CD4-positive, CD25-positive, alpha-beta regulatory T cell (primary cell): ENCODE results near the gene MUC6. TPM values are rescaled to one million over a fixed set of nuclear protein-coding genes. Genes with fewer than 3 reads are reported as not detected.

Source experiments
- ATAC-seq, 2 donors: fragments of 150-1000 bp; cut with Tn5 transposase; one replicate each; pipeline ENCODE4 v1.10.0; 2021; ENCODE audit warnings: low read depth in 2 of 2, moderate number of reproducible peaks in 2 of 2, moderate library complexity in 1 of 2
- DNase-seq, 3 donors: peaks; one replicate each; pipeline versions ENCODE4 v3.0.0 to v3.0.0-alpha.2; 2012 to 2022; ENCODE audit warnings: mixed read lengths in 1 of 3
- H3K27ac ChIP-seq: one replicate; pipeline ENCODE4 v1.7.0; 2013; ENCODE audit warnings: mild to moderate bottlenecking, low read length; ENCODE audit not compliant: insufficient read depth, poor library complexity, severe bottlenecking
- H3K27me3 ChIP-seq: one replicate; pipeline ENCODE4 v1.7.0; 2013; ENCODE audit warnings: low read length; ENCODE audit not compliant: control insufficient read depth, insufficient read depth
- H3K36me3 ChIP-seq: one replicate; pipeline ENCODE4 v1.7.0; 2013; ENCODE audit warnings: mild to moderate bottlenecking, low read length, moderate library complexity; ENCODE audit not compliant: control insufficient read depth, insufficient read depth
- H3K4me1 ChIP-seq: 2 replicates; pipeline ENCODE4 v1.7.0; 2013; ENCODE audit warnings: mild to moderate bottlenecking, low read length; ENCODE audit not compliant: insufficient read depth, control insufficient read depth, poor library complexity, severe bottlenecking
- H3K4me3 ChIP-seq: one replicate; pipeline ENCODE4 v1.7.0; 2013; ENCODE audit warnings: low read depth, mild to moderate bottlenecking, low read length, moderate library complexity
- H3K9me3 ChIP-seq, 2 experiments: 1 replicate in 1 of 2; 2 replicates in 1 of 2; pipeline ENCODE4 v1.7.0; 2013; ENCODE audit warnings: low read length in 2 of 2, mild to moderate bottlenecking in 1 of 2, moderate library complexity in 1 of 2; ENCODE audit not compliant: control insufficient read depth in 2 of 2
- H3K27ac Mint-ChIP-seq, 3 donors: one replicate each; pipeline ENCODE4 v1.8.0; 2020 to 2022; ENCODE audit warnings: mild to moderate bottlenecking in 3 of 3, mixed read lengths in 3 of 3, moderate library complexity in 2 of 3
- H3K27me3 Mint-ChIP-seq: one replicate; pipeline ENCODE4 v1.8.0; 2022; ENCODE audit warnings: mild to moderate bottlenecking, mixed read lengths
- H3K36me3 Mint-ChIP-seq: one replicate; pipeline ENCODE4 v1.8.0; 2020; ENCODE audit warnings: mixed read lengths
- H3K4me1 Mint-ChIP-seq, 4 donors: one replicate each; pipeline ENCODE4 v1.8.0; 2020 to 2022; ENCODE audit warnings: mixed read lengths in 4 of 4, mild to moderate bottlenecking in 1 of 4
- H3K4me3 Mint-ChIP-seq, 4 donors: one replicate each; pipeline ENCODE4 v1.8.0; 2020 to 2022; ENCODE audit warnings: mild to moderate bottlenecking in 4 of 4, mixed read lengths in 4 of 4, moderate library complexity in 3 of 4
- H3K9me3 Mint-ChIP-seq, 7 donors: one replicate each; pipeline ENCODE4 v1.8.0; 2020 to 2022; ENCODE audit warnings: mixed read lengths in 7 of 7, mild to moderate bottlenecking in 3 of 7, moderate library complexity in 2 of 7
- polyA plus RNA-seq, 4 donors: library from polyadenylated mRNA; unstranded; fragments of 300-500 nt; fragmentation: Illumina TruSeq; gene quantifications; one replicate each; pipeline ENCODE4 v1.2.3, GENCODE V29; 2021
- total RNA-seq: library from RNA; stranded (reverse); gene quantifications from one replicate; pipeline ENCODE4 v1.2.3, GENCODE V29; 2022

The MUC6 gene
- total and polyA plus RNA-seq, 5 donors from 2014 or later, result 0.23 TPM; not detected in 4

DNA sequence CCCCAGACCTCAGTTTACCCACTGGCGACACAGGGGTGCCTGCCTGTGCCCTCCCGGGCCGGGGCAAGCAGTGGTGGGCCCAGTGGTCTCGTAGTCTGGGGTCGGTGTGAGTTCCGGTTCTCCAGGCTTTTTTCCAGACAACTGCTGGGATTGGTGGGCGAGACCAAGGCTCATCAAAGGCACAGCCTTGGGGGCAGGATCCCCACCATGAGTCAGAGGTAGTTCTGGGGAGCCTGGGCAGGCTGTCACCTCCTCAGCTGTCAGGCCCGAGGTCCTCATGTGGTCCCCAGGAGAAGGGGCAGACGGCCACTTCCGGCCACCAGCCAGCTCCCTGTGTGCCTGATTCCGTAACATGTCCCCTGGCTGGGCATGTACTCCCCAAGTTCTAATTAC lies 37.3 kb upstream of the MUC6 start:
- Histone ChIP-seq H3K36me3 (no peaks in the 10 kb centered on the region), H3K27me3 (no peaks in the 10 kb centered on the region), H3K9me3 (no peaks in the 10 kb centered on the region), H3K4me1 (no peaks in the 10 kb centered on the region), H3K4me3 (no peak overlapping the region), H3K27ac (no peak overlapping the region)
- no peak overlapping the region for H3K4me3 Mint-ChIP-seq
- no peaks in the 10 kb centered on the region for H3K27me3 Mint-ChIP-seq
- no peak for DNase-seq
- H3K4me1 Mint-ChIP-seq, result no peaks in the 10 kb centered on the region
- no peaks in the 10 kb centered on the region for H3K9me3 Mint-ChIP-seq
- H3K27ac Mint-ChIP-seq, result no peak overlapping the region
- no peaks in the 10 kb centered on the region for H3K36me3 Mint-ChIP-seq
- no peak for ATAC-seq

GRCh38 chr11:1073261-1073724 lies 36.8 kb upstream of the MUC6 start:
- Mint-ChIP-seq H3K4me3 (no peak overlapping the region), H3K27me3 (no peaks in the 10 kb centered on the region), H3K36me3 (no peaks in the 10 kb centered on the region), H3K4me1 (no peaks in the 10 kb centered on the region), H3K27ac (no peak overlapping the region), H3K9me3 (no peaks in the 10 kb centered on the region)
- Histone ChIP-seq H3K4me3 (no peak overlapping the region), H3K27me3 (no peaks in the 10 kb centered on the region), H3K27ac (no peak overlapping the region), H3K9me3 (no peaks in the 10 kb centered on the region), H3K36me3 (no peaks in the 10 kb centered on the region), H3K4me1 (no peaks in the 10 kb centered on the region)
- DNase-seq (no peak), ATAC-seq (no peak)

GRCh38 chr11:1072821-1073231 lies 36.3 kb upstream of the MUC6 start:
- Mint-ChIP-seq H3K4me3 (no peak overlapping the region), H3K4me1 (no peaks in the 10 kb centered on the region), H3K9me3 (no peaks in the 10 kb centered on the region), H3K27ac (no peak overlapping the region), H3K36me3 (no peaks in the 10 kb centered on the region), H3K27me3 (no peaks in the 10 kb centered on the region)
- H3K36me3 ChIP-seq, result no peaks in the 10 kb centered on the region
- H3K27me3 ChIP-seq, result no peaks in the 10 kb centered on the region
- no peaks in the 10 kb centered on the region for H3K4me1 ChIP-seq
- no peak for DNase-seq
- H3K9me3 ChIP-seq, result no peaks in the 10 kb centered on the region
- no peak overlapping the region for H3K4me3 ChIP-seq
- no peak overlapping the region for H3K27ac ChIP-seq
- no peak for ATAC-seq

DNA sequence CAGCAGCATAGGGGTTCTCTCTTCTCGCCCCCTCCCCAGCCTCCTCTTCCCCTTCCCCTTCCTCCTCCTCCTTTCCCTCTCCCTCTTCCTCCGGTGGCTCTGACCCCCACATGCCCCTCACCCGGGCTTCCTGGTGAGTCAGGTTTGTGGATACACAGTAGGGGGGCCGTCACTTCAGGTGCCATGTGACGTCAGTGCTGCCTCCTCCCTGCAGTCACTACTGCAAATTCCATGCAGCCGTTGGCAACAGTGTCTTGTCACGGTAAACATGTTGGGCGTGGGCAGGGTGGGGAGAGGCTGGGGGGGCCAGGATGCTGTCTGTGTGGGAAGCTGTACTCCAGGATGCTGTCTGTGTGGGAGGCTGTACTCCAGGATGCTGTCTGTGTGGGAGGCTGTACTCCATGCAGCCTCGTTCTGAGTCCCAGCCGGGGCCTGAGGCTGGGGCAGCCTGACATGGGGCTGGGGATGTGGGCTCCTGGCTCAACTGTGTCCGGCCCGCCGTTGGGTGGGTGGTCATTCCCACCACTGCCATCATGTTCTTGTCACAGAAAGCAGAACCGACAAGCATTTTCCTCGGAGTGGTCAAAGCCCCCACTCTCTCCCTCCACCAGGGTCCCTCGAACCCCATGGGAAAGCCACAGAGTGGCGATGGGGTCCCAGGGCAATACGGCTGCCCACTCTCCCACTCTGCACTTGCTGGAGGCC lies 35.8 kb upstream of the MUC6 start:
- no peaks in the 10 kb centered on the region for H3K9me3 Mint-ChIP-seq
- H3K4me1 Mint-ChIP-seq, result no peaks in the 10 kb centered on the region
- no peaks in the 10 kb centered on the region for H3K36me3 ChIP-seq
- no peaks in the 10 kb centered on the region for H3K4me1 ChIP-seq
- H3K27ac ChIP-seq, result no peak overlapping the region
- no peak overlapping the region for H3K4me3 ChIP-seq
- DNase-seq, result no peak
- peak overlapping the region in 1 of 3 donors; percentile 80 for H3K27ac Mint-ChIP-seq
- no peaks in the 10 kb centered on the region for H3K9me3 ChIP-seq
- H3K4me3 Mint-ChIP-seq, result no peak overlapping the region
- H3K27me3 Mint-ChIP-seq, result no peaks in the 10 kb centered on the region
- H3K36me3 Mint-ChIP-seq, result no peaks in the 10 kb centered on the region
- ATAC-seq, result no peak
- H3K27me3 ChIP-seq, result no peaks in the 10 kb centered on the region

GRCh38 chr11:1071571-1072115 lies 35.1 kb upstream of the MUC6 start:
- ATAC-seq (no peak), DNase-seq (no peak)
- H3K9me3 Mint-ChIP-seq, result no peaks in the 10 kb centered on the region

GRCh38 chr11:1070594-1071462 lies 34.3 kb upstream of the MUC6 start:
- no peak for ATAC-seq
- Mint-ChIP-seq H3K9me3 (no peaks in the 10 kb centered on the region), H3K27me3 (peaks cover 4% of the 10 kb centered on the region), H3K36me3 (no peaks in the 10 kb centered on the region), H3K4me3 (no peak overlapping the region), H3K4me1 (no peaks in the 10 kb centered on the region), H3K27ac (no peak overlapping the region)
- Histone ChIP-seq H3K27ac (no peak overlapping the region), H3K4me1 (no peaks in the 10 kb centered on the region), H3K27me3 (no peaks in the 10 kb centered on the region), H3K9me3 (no peaks in the 10 kb centered on the region), H3K36me3 (no peaks in the 10 kb centered on the region), H3K4me3 (no peak overlapping the region)
- no peak for DNase-seq

More at GRCh38 chr11:1071571-1072115, 35.1 kb upstream of the MUC6 start:
- Mint-ChIP-seq H3K4me3 (no peak overlapping the region), H3K36me3 (no peaks in the 10 kb centered on the region), H3K4me1 (no peaks in the 10 kb centered on the region), H3K27me3 (peaks cover 4% of the 10 kb centered on the region), H3K27ac (no peak overlapping the region)
- H3K27ac ChIP-seq, result no peak overlapping the region
- no peaks in the 10 kb centered on the region for H3K4me1 ChIP-seq
- no peaks in the 10 kb centered on the region for H3K27me3 ChIP-seq
- no peak overlapping the region for H3K4me3 ChIP-seq
- H3K9me3 ChIP-seq, result no peaks in the 10 kb centered on the region
- H3K36me3 ChIP-seq, result no peaks in the 10 kb centered on the region

GRCh38 chr11:1069740-1070139 lies 33.2 kb upstream of the MUC6 start:
- H3K27me3 Mint-ChIP-seq, result peaks cover 4% of the 10 kb centered on the region
- H3K36me3 Mint-ChIP-seq, result no peaks in the 10 kb centered on the region
- Histone ChIP-seq H3K4me3 (no peak overlapping the region), H3K27ac (no peak overlapping the region), H3K36me3 (no peaks in the 10 kb centered on the region), H3K4me1 (no peaks in the 10 kb centered on the region), H3K27me3 (no peaks in the 10 kb centered on the region), H3K9me3 (no peaks in the 10 kb centered on the region)
- peak overlapping the region in 1 of 3 donors; percentile 94 for H3K27ac Mint-ChIP-seq
- H3K9me3 Mint-ChIP-seq, result no peaks in the 10 kb centered on the region
- no peak for DNase-seq
- H3K4me3 Mint-ChIP-seq, result no peak overlapping the region
- no peak for ATAC-seq
- no peaks in the 10 kb centered on the region for H3K4me1 Mint-ChIP-seq
